ENCODE results near the gene NOLC1.

The NOLC1 gene

DNA sequence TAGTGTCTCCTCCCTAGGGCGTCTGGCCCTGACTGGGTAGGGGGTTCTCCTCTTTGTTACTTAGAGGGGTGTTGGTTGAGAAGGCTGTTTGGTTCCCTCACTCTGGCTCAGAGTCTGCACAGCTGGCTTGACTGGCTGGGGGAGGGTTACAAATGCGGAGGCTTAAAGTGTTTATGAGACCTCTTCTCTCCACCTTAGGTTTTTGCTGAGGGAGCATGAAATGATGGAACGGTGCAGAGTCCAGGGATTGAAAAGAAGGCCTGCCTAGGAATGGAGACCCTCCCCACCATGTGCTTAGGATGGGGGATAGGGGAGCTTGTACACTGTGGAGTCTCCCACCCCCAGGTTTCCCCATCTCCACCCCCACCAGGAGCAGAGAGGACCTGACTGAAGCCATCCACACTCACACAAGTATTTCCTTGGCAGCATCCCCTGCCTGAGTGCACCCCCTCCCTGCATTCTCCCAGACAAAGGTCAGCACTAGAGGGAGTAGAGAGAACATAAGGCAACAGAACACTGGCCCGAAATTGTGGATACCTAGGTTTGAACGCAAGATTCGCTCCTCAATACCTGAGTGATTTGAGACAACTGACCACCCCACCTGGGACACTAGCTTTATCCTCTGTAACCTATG is 30.3 kb upstream of the NOLC1 start:
- H3K4me3 ChIP-seq (ENCODE audit: low read depth in 1 of 2, low read length in 2 of 2): peak overlapping the region in 1 of 2 donors; percentile 67
- no peaks in the 10 kb centered on the region for H3K36me3 ChIP-seq (ENCODE audit: control insufficient read depth in 1 of 2, insufficient read depth in 2 of 2, low read length in 2 of 2)
- peak overlapping the region in 1 of 2 donors; percentile 88 for H3K9ac ChIP-seq (ENCODE audit: low read depth in 1 of 2, low read length in 2 of 2)
- no peaks in the 10 kb centered on the region for H3K9me3 ChIP-seq (ENCODE audit: control insufficient read depth in 1 of 2, low read length in 2 of 2)
- no peaks in the 10 kb centered on the region for H3K27me3 ChIP-seq (ENCODE audit: control insufficient read depth in 1 of 2, insufficient read depth in 2 of 2, low read length in 2 of 2)
- peak overlapping the region; percentile 12 for H3K27ac ChIP-seq (ENCODE audit: low read depth, low read length)
- H3K4me1 ChIP-seq (ENCODE audit: control insufficient read depth in 1 of 2, insufficient read depth in 2 of 2, low read length in 2 of 2): peaks cover 34 to 37% of the 10 kb centered on the region in 2 donors

DNA sequence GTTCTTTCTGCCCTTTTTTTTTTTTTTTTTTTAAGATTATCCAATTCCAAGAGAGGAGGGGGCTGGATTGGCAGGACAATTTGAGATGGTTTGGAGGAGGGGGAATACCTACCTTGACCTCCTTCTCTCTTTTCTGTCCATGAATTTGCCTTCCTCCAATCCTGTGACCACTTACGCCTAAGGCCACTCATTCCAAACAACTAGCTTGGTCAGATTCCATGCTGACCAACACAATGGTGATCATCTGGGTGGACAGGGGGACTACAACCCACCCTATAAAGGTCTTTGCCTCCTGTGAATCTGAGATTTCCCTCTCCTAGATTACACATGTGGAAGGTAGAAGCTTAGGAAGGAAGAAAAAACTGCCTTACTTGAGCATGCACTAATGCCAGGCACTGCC is 29.7 kb upstream of the NOLC1 start:
- H3K9ac ChIP-seq (ENCODE audit: low read depth in 1 of 2, low read length in 2 of 2): peak overlapping the region in 1 of 2 donors; percentile 1
- H3K9me3 ChIP-seq (ENCODE audit: control insufficient read depth in 1 of 2, low read length in 2 of 2): no peaks in the 10 kb centered on the region
- H3K27me3 ChIP-seq (ENCODE audit: control insufficient read depth in 1 of 2, insufficient read depth in 2 of 2, low read length in 2 of 2): no peaks in the 10 kb centered on the region
- no peak overlapping the region for H3K4me3 ChIP-seq (ENCODE audit: low read depth in 1 of 2, low read length in 2 of 2)
- no peaks in the 10 kb centered on the region for H3K36me3 ChIP-seq (ENCODE audit: control insufficient read depth in 1 of 2, insufficient read depth in 2 of 2, low read length in 2 of 2)
- H3K4me1 ChIP-seq (ENCODE audit: control insufficient read depth in 1 of 2, insufficient read depth in 2 of 2, low read length in 2 of 2): peaks cover 28 to 31% of the 10 kb centered on the region in 2 donors
- H3K27ac ChIP-seq (ENCODE audit: low read depth, low read length): no peak overlapping the region

GRCh38 chr10:102123223-102123622 is 29.0 kb upstream of the NOLC1 start:
- Histone ChIP-seq H3K27me3 (ENCODE audit: control insufficient read depth in 1 of 2, insufficient read depth in 2 of 2, low read length in 2 of 2) (no peaks in the 10 kb centered on the region), H3K4me3 (ENCODE audit: low read depth in 1 of 2, low read length in 2 of 2) (no peak overlapping the region), H3K9ac (ENCODE audit: low read depth in 1 of 2, low read length in 2 of 2) (no peak overlapping the region), H3K9me3 (ENCODE audit: control insufficient read depth in 1 of 2, low read length in 2 of 2) (no peaks in the 10 kb centered on the region), H3K4me1 (ENCODE audit: control insufficient read depth in 1 of 2, insufficient read depth in 2 of 2, low read length in 2 of 2) (peaks cover 20 to 24% of the 10 kb centered on the region in 2 donors), H3K27ac (ENCODE audit: low read depth, low read length) (no peak overlapping the region), H3K36me3 (ENCODE audit: control insufficient read depth in 1 of 2, insufficient read depth in 2 of 2, low read length in 2 of 2) (no peaks in the 10 kb centered on the region)

DNA sequence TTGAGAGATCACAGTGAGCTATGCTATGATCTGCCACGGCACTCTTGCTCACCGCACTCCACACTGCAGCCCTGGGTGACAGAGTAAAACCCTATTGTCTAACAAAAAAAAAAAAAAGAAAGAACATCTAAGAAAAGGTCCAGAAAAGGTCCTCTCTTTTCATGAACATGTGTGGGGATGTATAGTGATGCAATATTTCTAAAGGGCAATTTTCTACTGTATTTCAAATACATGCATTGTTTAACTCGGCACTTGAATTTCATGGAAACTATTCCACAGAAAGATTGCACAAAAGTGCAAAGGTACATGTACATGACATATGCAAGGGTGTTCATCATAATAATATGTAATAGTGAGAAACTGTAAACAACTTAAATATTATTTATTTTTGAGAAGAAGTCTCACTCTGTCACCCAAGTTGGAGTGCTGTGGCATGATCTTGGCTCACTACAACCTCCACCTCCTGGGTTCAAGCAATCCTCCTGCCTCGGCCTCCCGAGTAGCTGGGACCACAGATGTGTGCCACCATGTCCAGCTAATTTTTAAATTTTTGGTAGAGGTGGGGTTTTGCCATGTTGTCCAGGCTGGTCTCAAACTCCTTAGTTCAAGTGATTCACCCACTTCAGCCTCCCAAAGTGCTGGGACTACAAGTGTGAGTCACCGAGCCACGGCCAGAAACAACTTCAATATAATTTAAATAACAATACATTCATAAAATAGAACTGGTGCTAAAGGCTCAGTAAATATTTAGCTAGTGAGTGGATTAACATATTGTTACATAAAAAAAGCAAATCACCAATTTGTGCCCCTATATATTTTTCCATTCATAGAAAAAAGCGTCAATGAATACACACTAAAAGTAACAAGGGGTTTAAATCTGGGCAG is 20.7 kb upstream of the NOLC1 start:
- Histone ChIP-seq H3K9me3 (ENCODE audit: control insufficient read depth in 1 of 2, low read length in 2 of 2) (no peaks in the 10 kb centered on the region), H3K4me3 (ENCODE audit: low read depth in 1 of 2, low read length in 2 of 2) (no peak overlapping the region), H3K27me3 (ENCODE audit: control insufficient read depth in 1 of 2, insufficient read depth in 2 of 2, low read length in 2 of 2) (no peaks in the 10 kb centered on the region), H3K4me1 (ENCODE audit: control insufficient read depth in 1 of 2, insufficient read depth in 2 of 2, low read length in 2 of 2) (peaks cover 22 to 24% of the 10 kb centered on the region in 2 donors), H3K9ac (ENCODE audit: low read depth in 1 of 2, low read length in 2 of 2) (peak overlapping the region in 1 of 2 donors; percentile 62), H3K27ac (ENCODE audit: low read depth, low read length) (no peak overlapping the region), H3K36me3 (ENCODE audit: control insufficient read depth in 1 of 2, insufficient read depth in 2 of 2, low read length in 2 of 2) (peaks cover 0 to 2% of the 10 kb centered on the region in 2 donors)

- H3K9me3 ChIP-seq (ENCODE audit: control insufficient read depth in 1 of 2, low read length in 2 of 2): no peaks in the 10 kb centered on the region
- peaks cover 22 to 27% of the 10 kb centered on the region in 2 donors for H3K4me1 ChIP-seq (ENCODE audit: control insufficient read depth in 1 of 2, insufficient read depth in 2 of 2, low read length in 2 of 2)
- no peaks in the 10 kb centered on the region for H3K27me3 ChIP-seq (ENCODE audit: control insufficient read depth in 1 of 2, insufficient read depth in 2 of 2, low read length in 2 of 2)
- H3K4me3 ChIP-seq (ENCODE audit: low read depth in 1 of 2, low read length in 2 of 2): peak overlapping the region; percentile 81 to 87
- no peak overlapping the region for H3K27ac ChIP-seq (ENCODE audit: low read depth, low read length)
- H3K9ac ChIP-seq (ENCODE audit: low read depth in 1 of 2, low read length in 2 of 2): peak overlapping the region; percentile 62 to 73
- H3K36me3 ChIP-seq (ENCODE audit: control insufficient read depth in 1 of 2, insufficient read depth in 2 of 2, low read length in 2 of 2): peaks cover 0 to 2% of the 10 kb centered on the region in 2 donors
Observed at GRCh38 chr10:102132193-102132562, 20.0 kb upstream of the NOLC1 start.

- Histone ChIP-seq H3K9me3 (ENCODE audit: control insufficient read depth in 1 of 2, low read length in 2 of 2) (no peaks in the 10 kb centered on the region), H3K27ac (ENCODE audit: low read depth, low read length) (peak within 1 kb of the TSS; percentile 89), H3K27me3 (ENCODE audit: control insufficient read depth in 1 of 2, insufficient read depth in 2 of 2, low read length in 2 of 2) (no peaks in the 10 kb centered on the region), H3K36me3 (ENCODE audit: control insufficient read depth in 1 of 2, insufficient read depth in 2 of 2, low read length in 2 of 2) (peaks cover 4 to 5% of the 10 kb centered on the region in 2 donors), H3K9ac (ENCODE audit: low read depth in 1 of 2, low read length in 2 of 2) (peak within 1 kb of the TSS; percentile 62 to 74), H3K4me1 (ENCODE audit: control insufficient read depth in 1 of 2, insufficient read depth in 2 of 2, low read length in 2 of 2) (peaks cover 22 to 27% of the 10 kb centered on the region in 2 donors), H3K4me3 (ENCODE audit: low read depth in 1 of 2, low read length in 2 of 2) (peak within 1 kb of the TSS; percentile 81 to 87)
Observed at GRCh38 chr10:102132563-102133372, 19.4 kb upstream of the NOLC1 start, which contains the start of gene PPRC1. Gene PPRC1 (plus strand): TSS chr10:102133040. CDS start chr10:102133069, 29 bp downstream.

DNA sequence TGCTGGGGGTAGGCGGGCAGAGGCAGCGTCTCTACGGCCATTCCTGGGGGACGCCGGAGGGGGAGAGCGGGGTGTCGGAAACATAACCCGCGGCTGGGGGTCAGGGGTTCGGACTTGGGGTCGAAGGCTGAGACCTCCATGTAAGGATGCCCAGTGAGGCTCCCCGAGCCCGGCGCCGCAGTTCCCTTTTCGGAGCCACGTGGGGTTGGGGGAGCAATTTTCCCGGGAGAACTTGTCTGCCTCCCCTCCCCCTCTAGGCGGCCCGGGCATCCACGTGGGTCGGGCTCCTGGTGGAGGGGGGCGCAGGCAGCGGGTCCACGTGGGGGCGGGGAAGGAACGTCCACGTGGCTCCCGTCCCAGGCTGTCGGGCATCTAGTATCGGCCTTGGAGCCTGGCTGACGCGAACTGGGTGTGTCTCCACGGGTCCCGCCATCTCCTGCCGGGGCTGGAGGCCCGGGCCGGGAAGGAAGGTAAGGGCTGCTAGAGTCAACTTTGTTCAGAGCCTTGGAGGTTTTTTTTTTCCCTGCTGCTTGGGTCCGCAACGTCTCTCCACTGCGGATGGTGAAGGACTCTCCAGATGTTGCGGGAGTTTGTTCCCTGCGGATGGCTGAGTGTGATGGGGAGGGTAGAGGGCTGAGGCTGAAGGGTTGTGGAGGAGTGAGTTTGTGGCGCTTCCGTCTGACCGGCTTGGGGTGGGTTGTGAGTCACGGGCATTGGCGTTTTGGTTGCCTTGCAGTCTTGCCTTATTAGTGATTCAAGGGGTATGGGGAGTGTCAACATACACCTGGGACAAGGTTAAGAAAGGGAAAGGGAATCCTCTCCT is 18.6 kb upstream of the NOLC1 start:
- peak overlapping the region; percentile 81 to 87 for H3K4me3 ChIP-seq (ENCODE audit: low read depth in 1 of 2, low read length in 2 of 2)
- no peaks in the 10 kb centered on the region for H3K9me3 ChIP-seq (ENCODE audit: control insufficient read depth in 1 of 2, low read length in 2 of 2)
- peaks cover 22 to 27% of the 10 kb centered on the region in 2 donors for H3K4me1 ChIP-seq (ENCODE audit: control insufficient read depth in 1 of 2, insufficient read depth in 2 of 2, low read length in 2 of 2)
- H3K27me3 ChIP-seq (ENCODE audit: control insufficient read depth in 1 of 2, insufficient read depth in 2 of 2, low read length in 2 of 2): no peaks in the 10 kb centered on the region
- peaks cover 12 to 13% of the 10 kb centered on the region in 2 donors for H3K36me3 ChIP-seq (ENCODE audit: control insufficient read depth in 1 of 2, insufficient read depth in 2 of 2, low read length in 2 of 2)
- peak overlapping the region; percentile 89 for H3K27ac ChIP-seq (ENCODE audit: low read depth, low read length)
- peak overlapping the region; percentile 62 to 74 for H3K9ac ChIP-seq (ENCODE audit: low read depth in 1 of 2, low read length in 2 of 2)

DNA sequence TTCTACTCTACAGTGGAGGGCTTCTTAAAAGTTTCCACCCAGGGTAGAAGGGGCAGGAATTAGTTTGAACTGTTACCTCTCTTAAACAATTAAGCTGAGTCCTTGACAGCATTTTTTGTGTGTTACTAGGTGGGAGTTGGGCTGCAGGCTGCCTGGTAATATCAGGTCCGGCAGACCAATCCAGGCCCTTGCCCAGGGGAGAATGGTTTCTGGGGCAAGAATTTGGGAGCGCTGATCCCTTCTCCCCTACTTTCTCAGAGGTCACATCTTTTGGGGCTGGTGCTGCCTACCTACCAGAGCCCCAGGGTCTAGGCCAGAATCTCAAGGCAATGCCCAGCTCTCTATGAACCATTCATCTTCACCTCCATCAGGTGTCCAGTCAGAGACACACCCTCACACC is 17.8 kb upstream of the NOLC1 start:
- H3K27ac ChIP-seq (ENCODE audit: low read depth, low read length): no peak overlapping the region

GRCh38 chr10:102135956-102136526 is 16.1 kb upstream of the NOLC1 start:
- no peak overlapping the region for H3K27ac ChIP-seq (ENCODE audit: low read depth, low read length)
- peaks cover 22 to 27% of the 10 kb centered on the region in 2 donors for H3K4me1 ChIP-seq (ENCODE audit: control insufficient read depth in 1 of 2, insufficient read depth in 2 of 2, low read length in 2 of 2)
- no peak overlapping the region for H3K9ac ChIP-seq (ENCODE audit: low read depth in 1 of 2, low read length in 2 of 2)

More for the DNA sequence above, 17.8 kb upstream of the NOLC1 start:
- peak overlapping the region; percentile 81 to 87 for H3K4me3 ChIP-seq (ENCODE audit: low read depth in 1 of 2, low read length in 2 of 2)
- peaks cover 20 to 22% of the 10 kb centered on the region in 2 donors for H3K36me3 ChIP-seq (ENCODE audit: control insufficient read depth in 1 of 2, insufficient read depth in 2 of 2, low read length in 2 of 2)
- H3K9ac ChIP-seq (ENCODE audit: low read depth in 1 of 2, low read length in 2 of 2): peak overlapping the region in 1 of 2 donors; percentile 62
- H3K27me3 ChIP-seq (ENCODE audit: control insufficient read depth in 1 of 2, insufficient read depth in 2 of 2, low read length in 2 of 2): no peaks in the 10 kb centered on the region
- H3K4me1 ChIP-seq (ENCODE audit: control insufficient read depth in 1 of 2, insufficient read depth in 2 of 2, low read length in 2 of 2): peaks cover 22 to 27% of the 10 kb centered on the region in 2 donors
- H3K9me3 ChIP-seq (ENCODE audit: control insufficient read depth in 1 of 2, low read length in 2 of 2): no peaks in the 10 kb centered on the region

More at GRCh38 chr10:102135956-102136526, 16.1 kb upstream of the NOLC1 start:
- Histone ChIP-seq H3K27me3 (ENCODE audit: control insufficient read depth in 1 of 2, insufficient read depth in 2 of 2, low read length in 2 of 2) (no peaks in the 10 kb centered on the region), H3K36me3 (ENCODE audit: control insufficient read depth in 1 of 2, insufficient read depth in 2 of 2, low read length in 2 of 2) (peaks cover 36 to 38% of the 10 kb centered on the region in 2 donors), H3K4me3 (ENCODE audit: low read depth in 1 of 2, low read length in 2 of 2) (no peak overlapping the region), H3K9me3 (ENCODE audit: control insufficient read depth in 1 of 2, low read length in 2 of 2) (no peaks in the 10 kb centered on the region)

Data from duodenal mucosa (tissue), 2 donors.